Retinal pigment epithelial cell (primary cell): ENCODE data around the gene PASD1.

Source experiments
- DNase-seq: peaks from one replicate; pipeline ENCODE4 v3.0.0-alpha.2; 2010; ENCODE audit warnings: low read depth
- H3K4me3 ChIP-seq: 2 replicates; pipeline ENCODE4 v1.5.1; 2011; ENCODE audit warnings: mild to moderate bottlenecking, low read length, control low read depth, moderate library complexity
- TF ChIP-seq, protein P1 (sequence below): conservative IDR thresholded peaks from 2 replicates; pipeline ENCODE4 v1.5.1; 2011; ENCODE audit warnings: low read depth, low read length, control low read depth, inconsistent platforms

Gene PASD1

DNA sequence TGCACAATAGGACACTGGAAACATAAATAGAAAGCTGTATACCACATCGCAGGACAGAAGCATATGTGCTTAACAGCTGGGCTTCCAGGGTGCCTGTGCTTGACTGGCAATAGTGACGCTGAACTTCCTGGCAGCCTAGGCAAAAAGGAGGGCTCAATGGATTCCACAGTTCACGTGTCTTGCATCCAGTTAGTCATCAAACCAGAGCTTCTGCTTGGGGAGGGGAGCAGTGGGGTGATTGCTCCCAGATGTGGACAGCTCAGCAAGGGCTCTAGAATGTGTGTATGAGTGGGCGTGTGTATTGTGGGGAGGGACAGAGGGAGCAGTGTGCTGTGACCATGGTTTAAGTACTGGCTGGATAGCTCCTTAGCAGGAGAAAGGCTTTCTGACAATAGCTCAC, 134.0 kb downstream of the PASD1 start:
- no peak overlapping the region for H3K4me3 ChIP-seq
- DNase-seq: no peak
- TF ChIP-seq, protein P1, sequence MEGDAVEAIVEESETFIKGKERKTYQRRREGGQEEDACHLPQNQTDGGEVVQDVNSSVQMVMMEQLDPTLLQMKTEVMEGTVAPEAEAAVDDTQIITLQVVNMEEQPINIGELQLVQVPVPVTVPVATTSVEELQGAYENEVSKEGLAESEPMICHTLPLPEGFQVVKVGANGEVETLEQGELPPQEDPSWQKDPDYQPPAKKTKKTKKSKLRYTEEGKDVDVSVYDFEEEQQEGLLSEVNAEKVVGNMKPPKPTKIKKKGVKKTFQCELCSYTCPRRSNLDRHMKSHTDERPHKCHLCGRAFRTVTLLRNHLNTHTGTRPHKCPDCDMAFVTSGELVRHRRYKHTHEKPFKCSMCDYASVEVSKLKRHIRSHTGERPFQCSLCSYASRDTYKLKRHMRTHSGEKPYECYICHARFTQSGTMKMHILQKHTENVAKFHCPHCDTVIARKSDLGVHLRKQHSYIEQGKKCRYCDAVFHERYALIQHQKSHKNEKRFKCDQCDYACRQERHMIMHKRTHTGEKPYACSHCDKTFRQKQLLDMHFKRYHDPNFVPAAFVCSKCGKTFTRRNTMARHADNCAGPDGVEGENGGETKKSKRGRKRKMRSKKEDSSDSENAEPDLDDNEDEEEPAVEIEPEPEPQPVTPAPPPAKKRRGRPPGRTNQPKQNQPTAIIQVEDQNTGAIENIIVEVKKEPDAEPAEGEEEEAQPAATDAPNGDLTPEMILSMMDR: no peak

DNA sequence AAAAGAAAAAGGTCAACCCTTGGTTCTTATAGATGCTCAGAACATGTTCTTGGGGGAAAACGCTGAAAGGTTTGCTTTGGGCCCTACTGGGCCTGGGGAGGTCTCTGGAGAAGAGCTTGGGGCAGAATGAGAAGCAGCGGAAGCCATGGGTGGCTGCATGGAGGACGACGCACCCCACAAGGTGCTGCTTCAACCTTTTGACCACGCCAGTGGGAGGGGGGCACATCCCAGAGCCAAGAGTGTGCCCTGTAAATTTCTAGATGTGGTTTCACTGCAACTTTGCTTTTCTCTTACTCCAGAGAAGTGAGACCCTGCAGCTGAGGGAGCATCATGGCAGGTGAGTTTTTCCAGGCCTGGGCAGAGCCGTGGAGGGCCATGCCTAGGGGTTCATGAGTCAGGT, 135.0 kb downstream of the PASD1 start:
- no peak for DNase-seq
- TF ChIP-seq, protein P1: no peak
- no peak overlapping the region for H3K4me3 ChIP-seq

DNA sequence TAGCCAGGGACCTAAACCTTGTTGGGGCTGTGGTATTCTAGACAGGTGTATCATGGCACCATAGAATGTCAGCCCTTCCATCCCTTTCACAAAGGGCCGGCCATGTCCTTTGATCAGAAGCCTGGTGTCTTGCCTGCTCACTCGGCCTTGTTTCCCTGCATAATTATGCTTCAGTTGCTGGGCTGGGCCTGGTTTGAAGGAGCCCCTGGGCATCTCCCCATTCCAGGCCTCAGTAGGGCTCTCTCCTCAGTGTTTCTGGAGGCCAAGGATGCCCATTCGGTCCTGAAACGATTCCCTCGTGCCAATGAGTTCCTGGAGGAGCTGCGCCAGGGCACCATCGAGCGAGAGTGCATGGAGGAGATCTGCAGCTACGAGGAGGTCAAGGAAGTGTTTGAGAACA, 136.3 kb downstream of the PASD1 start:
- no peak overlapping the region for H3K4me3 ChIP-seq
- TF ChIP-seq, protein P1: no peak
- DNase-seq: no peak

DNA sequence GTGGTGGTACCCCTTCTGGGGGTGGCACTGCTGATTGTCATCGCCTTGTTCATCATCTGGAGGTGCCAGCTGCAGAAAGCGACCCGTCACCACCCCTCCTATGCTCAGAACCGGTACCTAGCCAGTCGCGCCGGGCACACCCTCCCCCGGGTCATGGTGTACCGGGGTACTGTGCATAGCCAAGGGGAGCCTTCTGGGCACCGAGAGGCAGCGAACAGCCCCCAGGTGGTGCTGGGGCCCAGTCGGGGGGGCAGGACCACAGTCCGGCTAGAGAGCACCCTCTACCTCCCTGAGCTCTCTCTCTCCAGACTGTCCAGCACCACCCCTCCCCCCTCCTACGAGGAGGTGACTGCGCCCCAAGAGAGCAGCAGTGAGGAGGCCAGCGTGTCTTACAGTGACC, 137.1 kb downstream of the PASD1 start:
- DNase-seq: no peak
- TF ChIP-seq, protein P1: no peak
- no peak overlapping the region for H3K4me3 ChIP-seq

DNA sequence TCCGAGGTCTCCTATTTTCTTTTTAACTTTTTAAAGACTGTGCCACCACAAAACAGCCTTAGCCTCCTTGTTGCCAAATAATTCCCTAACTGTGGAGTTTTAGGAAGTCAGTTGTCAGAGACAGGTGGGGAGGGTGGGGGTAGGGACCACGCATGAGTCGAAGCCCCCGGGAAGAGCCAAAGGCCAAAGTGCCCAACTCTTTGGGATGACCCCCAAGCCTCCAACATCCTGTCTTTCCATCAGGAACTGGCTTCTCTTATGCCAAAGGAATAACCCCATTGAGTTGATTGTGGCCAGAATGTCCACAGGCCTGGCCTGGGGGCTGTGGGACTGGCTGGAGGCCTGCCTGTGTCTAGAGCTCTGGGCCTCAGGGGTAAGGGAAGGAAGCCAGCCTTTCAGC, 137.6 kb downstream of the PASD1 start:
- H3K4me3 ChIP-seq: no peak overlapping the region
- no peak for DNase-seq
- TF ChIP-seq, protein P1: no peak

DNA sequence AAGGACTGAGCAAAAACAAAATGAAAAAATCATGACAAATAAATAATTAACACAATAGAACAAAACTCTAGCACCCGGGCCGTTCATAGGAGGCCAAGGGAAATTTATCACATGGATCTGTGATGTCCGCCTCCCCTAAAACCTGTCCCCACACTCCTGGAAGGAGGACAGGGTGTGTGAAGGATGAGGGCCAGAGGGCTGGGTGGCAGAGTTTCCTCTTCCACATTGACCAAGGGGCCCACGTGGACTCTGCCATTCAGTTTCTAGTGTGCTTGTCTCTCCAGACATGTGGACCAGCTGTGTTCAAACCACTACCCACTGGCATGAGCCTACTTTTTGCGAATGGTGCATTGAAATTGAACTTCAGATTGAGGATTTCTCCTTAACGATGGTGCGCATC, 138.1 kb downstream of the PASD1 start:
- H3K4me3 ChIP-seq: no peak overlapping the region
- TF ChIP-seq, protein P1: no peak
- DNase-seq: no peak

DNA sequence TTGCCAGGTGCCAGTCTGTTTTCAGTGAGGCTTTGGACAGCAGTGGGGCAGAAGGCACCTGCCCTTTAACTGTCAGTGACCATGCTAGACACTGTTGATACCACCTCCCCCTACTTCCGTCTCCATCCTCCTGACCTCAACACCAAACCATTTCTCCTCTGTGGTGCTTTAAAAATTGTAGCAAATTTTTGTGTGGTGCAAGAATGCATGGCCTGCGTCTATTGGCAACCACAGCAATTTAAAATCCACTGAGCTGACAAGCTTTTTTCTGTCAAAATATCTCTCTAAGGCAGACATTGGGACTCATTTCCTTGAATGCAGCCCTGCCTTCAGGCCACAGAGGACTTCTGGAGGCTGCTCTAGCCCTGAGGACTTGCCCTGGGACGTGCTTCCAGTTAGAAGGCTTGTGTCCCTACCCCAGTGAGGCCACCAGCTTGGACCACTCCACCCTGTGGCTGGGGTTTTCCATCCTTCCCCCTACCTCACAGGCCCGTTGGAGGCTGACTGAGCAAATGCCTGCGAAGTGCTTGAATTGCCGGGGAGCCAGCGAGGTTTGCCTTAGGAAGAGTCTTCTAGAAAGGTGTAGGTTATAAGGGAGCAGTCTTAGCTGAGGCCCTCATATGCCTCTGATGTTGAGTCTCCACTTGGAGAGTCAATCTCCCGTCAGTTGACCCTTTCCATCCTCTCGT, 138.7 kb downstream of the PASD1 start:
- no peak for DNase-seq
- TF ChIP-seq, protein P1: no peak

More for the DNA sequence above, 138.7 kb downstream of the PASD1 start:
- H3K4me3 ChIP-seq: no peak overlapping the region
